ENCODE measurements around the gene PTDSS2.

DNA sequence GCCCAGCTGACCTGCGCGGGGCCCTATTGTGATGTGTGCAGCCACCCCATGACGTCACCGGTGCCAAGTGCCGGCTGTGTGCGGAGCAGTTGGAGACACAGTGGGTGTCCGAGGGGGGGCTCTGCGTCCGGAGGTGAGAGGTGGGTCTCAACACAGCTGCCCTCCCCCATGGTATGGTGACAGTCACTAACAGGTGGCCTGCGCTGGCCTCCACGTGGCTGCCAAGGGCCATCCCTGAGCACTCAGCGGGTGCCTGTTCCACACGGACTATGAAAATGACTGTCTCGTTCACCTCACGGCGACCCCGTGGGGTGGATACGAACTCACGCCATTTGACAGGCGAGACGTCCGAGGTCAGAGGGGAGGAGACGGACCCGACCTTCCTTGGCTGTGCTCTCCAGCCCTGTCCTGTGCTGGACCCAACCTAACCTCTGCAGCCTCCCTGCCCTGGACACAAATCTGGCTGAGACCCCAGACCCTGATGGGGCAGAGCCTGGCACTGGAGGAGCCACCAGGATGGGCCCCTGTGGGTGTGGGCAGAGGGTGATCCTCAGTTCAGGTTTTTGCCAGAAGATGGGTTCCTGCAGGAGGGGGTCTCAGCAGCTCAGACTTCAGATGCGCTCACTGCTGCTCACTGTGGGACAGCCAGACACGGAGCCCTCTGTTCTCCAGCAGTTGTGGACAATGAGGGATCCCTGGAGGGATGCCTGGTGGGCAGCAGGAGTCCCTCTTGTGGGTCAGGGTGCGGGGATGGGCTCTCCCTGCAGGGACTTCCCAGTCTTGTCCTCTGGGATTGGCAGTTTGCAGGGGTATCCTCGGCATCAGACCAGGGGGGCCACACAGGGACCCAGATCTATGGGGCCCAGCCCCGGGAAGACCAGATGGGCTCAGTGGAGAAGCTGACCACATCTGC lies 79.0 kb downstream of the PTDSS2 start:
- TF ChIP-seq CTCF (IDR thresholded peaks at IDR 0.05; ENCODE audit: insufficient read depth, low read depth, low read length): no peak
- TF ChIP-seq EZH2 (IDR thresholded peaks at IDR 0.05; ENCODE audit: insufficient read depth, low read length): no peak

All from astrocyte (in vitro differentiated cells and primary cell).